ENCODE measurements around the gene NPL.
A peak's percentile ranks its signal among the peaks of the same experiment; 100 is the strongest.

NPL gene

DNA sequence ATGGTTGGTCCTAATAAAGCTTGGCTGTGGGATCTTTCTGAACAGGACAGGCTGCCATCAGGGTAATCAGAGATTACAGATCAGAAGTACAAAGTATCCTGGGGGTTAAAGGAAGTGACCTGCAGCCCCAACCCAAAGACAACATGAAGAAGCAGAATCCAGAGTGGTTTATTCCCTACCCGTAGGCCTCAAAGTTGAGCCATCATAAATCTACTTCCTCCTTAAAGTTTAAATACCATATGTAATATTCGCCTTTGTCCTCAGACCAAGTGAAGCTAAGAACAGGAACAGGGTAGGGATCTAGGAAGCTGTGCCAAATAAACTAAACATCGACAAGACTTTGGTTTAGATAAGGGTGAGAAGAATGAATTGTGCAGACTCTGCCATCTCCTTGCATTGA, 33.6 kb downstream of the NPL start:
- DNase-seq = no peak

DNA sequence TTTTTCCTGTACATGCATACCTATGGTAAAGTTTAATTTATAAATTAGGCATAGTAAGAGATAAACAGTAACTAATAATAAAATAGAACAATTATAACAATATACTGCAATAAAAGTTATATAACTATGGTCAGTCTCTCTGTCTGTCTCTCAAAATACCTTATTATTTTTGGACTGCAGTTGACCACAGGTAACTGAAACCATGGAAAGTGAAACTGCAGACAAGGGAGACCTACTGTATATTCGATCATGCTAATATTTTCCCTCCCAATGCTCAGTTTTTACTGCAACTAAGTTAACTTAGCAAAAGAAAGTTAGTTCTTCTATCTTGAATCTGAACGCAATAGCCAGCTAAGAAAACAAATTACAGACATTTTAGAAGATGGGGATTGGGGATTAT, 37.3 kb downstream of the NPL start:
- DNase-seq = no peak

DNA sequence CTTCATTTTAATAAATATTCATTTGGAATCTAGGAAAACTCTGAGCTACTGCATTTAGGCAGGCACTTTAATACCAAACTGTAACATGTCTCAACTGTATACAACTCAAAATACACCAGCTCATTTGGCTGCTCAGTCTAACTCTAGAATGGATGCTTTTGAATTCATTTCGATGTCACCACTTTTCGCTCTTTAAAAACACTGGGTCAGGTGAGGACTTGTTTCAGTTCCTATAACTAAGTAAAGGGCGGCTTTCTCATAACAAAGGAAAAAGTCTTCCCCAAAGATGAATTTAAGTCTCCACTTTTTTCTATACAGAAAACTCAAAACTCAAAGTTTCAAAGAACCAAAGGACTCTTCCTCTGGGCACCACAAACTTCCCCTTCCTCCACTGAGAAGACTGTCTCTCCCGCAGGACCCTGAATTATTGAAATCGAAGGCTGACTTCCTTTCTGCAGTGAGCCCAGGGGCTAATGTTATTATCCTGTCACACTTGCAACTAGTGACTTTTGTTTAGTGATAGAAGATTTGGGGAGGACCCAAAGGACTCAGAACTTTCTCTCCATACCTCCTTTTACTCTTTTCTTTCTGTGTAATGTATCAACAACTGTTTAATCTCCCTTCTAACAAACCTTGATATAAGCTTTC, 39.8 kb downstream of the NPL start:
- DNase-seq = no peak

DNA sequence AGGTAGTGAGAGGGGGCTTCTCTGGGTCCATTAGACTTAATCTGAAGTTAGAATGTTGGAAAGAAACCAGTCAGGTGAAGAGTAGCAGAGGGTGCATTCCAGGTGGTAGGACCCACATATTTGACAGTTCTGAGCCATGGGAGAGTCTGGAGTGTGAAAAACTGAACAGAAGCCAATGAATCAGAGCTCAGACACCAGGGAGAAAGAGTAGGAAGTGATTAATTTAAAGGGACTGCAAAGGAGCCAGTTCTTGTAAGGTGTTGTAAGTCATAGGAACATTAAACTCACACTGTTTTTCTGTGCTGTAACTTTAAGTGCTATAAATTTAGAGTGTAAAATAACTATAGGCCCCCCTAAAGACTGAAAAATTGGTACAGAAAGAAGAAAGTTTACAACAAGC, 43.7 kb downstream of the NPL start:
- DNase-seq = no peak

DNA sequence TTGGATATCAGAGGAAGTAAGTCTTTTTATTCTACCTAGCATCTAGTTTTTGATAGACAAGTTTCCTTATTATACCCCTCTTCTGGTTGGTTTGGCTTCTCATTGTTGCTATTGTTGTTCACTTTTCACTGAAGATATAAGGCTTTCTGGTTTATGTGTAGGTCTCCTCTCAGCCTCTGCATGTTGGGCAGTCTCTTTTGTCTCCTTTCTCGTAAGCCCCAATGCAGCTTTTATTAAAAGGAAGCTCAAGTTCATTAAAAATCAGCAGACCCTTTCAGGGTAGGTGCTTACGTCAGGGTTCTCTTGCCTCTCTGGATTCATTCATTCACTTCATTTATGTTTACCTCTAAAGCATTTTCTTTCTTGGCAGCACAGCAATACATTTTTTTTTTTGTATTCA, 44.8 kb downstream of the NPL start:
- no peak for DNase-seq

DNA sequence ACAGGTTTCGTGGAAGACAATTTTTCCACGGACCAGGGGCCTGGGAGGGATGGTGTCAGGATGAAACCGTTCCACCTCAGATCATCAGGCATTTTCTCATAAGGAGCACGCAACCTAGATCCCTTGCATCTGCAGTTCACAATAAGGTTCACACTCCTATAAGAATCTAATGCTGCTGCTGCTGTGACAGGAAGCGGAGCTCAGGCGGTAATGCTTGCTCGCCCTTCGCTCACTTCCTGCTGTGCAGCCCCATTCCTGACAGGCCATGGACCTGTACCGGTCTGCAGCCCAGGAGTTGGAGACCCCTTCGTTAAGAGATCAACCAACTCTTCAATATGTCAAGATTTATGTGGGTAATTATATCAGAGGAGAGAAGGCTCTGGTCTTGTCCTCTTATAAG, 46.2 kb downstream of the NPL start:
- no peak for DNase-seq

DNA sequence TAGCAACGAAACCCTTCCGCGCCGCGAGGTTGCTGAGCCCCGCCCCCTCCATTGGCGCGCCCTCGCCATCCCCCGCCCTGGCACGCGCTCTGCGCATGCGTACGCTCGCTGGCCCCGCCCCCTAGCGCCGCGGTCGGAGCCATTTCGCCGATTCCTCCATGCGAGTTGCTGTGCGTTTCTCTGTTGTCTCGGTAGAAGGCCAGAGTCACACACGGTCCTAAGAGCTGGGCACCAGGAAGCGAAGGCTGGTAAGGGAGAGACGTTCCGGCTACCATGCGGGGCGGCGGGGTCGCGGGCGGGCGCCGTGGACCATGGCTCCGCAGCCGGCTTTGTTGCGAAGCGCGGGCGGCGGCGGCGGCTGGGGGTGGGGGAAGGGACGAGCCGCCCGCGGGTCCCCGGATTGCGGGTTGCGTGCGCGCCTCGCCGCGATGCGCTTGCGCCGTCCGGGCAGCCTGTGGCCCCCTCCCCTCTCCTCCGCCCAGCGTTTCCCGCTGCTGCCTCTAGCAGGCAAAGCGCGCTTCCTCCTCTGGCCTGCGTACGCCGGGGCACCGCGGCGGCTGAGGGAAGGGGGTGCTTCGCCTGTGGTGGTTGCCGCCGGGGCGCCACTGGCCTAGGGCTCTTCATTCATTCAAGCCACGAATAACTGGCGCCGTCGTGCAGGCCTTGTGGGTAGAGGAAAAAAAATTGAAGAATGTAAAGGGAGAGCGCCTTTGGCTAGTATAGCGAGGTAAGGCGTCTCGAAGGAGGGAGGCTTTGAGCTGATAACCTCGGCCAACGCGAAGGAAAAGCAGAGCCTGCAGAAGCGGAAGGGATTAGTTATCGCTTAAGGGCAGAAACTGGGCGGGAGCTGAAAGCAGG, 49.9 kb downstream of the NPL start, which contains the start of gene DHX9:
Gene DHX9, plus strand, starts transcription at position 139 of the 858 bp plus-strand sequence. CDS start 3,220 bp downstream, outside the sequence.
- peak; percentile 95 for DNase-seq

DNA sequence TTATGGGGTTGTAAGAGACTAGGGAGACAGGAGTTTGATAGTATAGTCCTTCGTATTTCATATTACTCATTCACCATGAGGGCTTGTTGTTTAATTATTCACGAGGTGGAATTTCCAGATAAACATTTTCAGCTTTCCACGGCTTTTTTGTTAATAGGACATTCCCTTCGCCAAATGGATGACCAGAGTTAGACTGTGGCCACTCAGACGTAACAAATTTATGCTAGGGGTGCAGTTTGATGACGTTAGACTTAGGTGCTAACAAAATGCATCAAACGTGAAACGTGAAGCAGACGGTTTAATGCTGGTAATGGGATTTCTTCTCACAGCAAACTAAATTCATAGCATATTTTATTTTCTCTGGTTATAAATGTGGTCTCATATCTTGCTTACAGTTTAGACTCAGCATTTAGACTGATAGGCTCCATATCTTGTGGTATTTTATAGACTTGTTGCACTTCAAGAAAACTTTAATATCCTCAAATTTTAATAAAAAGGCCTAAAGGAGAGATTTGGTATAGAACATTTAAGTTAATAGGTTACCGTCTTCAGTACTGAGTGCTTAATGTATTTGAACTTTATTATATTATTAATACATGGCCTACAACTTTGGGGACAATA, 51.9 kb downstream of the NPL start:
- peak; percentile 32 for DNase-seq

DNA sequence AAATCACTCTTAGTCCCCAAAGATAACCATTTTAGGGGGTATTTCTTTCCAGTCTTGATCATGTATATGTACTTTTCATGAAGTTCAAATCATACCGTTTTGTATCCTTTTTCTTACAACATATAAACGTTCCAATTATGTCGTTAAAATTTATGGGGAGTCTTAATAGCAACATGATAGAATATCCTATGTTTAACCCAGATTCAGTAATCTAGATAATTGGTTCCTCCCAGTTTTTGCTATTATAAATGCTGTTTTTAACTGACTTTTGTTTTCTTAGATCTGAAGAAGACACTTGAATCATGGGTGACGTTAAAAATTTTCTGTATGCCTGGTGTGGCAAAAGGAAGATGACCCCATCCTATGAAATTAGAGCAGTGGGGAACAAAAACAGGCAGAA, 52.7 kb downstream of the NPL start:
- no peak for DNase-seq

DNA sequence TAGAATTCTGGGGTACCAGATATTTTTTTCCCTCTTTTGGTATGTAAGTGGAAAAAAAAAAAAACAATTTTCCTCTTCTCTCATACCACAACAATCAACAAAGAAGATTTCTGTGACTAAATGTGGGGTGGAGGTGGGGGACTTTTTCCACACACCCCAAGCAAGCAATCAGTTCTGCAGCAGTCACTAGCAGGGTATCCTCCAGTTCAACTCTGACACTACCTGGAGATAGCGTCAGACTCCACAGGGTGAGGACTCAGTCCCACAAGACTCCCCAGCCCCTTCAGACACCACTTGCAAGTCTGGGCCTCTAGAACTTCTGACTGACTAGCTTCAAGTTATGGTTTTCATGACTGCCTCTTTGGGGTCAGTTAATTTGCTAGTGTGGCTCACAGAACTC, 55.8 kb downstream of the NPL start:
- no peak for DNase-seq

DNA sequence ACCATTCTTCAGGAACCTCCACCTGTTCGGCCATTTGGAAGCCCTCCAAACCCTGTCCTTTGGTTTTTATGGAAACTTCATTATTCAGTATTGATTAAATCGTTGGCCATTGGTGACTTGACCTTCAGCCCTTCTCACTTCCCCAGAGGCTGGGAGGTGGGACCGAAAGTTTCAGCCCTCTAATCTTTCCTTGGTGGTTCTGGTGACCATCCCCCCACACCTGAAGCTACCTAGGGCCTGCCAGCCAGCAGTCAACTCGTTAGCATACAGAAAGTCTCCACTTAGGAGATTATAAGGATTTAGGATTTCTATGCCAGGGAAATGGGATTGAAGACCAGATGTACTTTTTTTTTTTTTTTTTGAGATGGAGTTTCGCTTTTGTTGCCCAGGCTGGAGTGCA, 56.3 kb downstream of the NPL start:
- DNase-seq = no peak

DNA sequence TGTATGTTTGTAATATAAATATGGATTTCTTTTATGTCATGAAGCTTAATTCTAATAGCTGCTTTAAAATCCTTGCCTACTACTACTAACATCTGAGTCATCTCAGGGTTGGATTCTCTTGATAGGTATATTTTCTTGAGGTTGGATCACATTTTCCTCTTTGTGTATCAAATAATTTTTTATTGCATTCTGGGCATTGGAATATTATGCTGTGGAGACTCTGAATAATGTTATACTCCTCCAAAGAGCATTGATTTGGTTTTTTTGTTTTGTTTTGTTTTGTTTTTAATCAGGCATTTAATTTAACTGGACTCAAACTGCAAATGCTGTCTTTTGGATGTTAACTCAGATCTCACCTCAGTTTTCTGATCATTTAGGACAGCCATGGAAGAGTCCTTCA, 57.5 kb downstream of the NPL start:
- no peak for DNase-seq

DNA sequence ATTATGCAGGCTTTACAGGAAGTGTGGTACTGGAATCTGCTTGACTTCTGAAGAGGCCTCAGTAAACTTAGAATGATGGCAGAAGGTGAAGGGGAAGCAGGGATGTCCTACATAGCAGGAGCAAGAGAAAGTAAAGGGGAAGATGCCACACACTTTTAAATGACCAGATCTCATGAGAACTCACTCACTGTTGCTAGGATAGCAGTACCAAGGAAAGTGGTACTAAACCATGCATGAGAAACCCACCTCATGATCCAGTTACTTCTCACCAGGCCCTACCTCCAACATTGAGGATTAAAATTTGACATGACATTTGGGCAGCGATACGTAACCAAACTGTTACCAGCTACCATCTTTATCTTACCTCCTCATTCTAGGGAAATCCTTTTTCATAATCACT, 59.2 kb downstream of the NPL start:
- DNase-seq = no peak

DNA sequence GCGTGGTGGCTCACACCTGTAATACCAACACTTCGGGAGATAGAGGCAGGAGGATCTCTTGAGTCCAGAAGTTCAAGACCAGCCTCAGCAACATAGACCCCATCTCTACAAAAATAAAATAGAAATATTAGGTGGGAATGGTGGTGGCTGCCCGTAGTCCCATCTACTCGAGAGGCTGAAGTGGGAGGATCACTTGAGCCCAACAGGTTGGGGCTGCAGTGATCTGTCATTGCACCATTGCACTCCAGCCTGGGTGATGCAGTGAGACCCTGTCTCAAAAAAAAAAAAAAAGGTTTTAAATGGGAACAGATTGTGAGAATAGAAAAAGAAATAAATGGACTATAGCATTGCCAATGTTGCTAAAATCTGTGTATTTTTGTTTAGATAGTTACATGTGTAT, 60.7 kb downstream of the NPL start:
- no peak for DNase-seq

DNA sequence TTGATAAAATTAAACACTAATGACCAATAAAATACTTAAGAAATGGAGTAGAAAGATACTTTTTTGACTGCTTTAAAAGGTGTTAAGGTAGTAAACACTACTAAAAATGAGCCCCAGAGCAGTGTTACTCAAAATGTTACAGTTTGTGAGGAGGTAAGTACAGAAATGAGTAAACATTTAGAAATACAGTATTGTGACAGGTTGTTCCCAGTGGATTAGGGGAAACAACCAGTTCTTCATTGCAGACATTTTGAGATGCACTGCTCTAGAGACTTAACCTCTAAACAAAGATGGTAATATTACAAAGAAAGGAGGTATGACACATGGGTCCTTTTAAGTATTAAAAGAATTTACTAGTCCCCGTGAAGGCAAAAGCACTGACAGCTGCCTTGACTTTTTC, 62.3 kb downstream of the NPL start:
- DNase-seq = no peak

DNA sequence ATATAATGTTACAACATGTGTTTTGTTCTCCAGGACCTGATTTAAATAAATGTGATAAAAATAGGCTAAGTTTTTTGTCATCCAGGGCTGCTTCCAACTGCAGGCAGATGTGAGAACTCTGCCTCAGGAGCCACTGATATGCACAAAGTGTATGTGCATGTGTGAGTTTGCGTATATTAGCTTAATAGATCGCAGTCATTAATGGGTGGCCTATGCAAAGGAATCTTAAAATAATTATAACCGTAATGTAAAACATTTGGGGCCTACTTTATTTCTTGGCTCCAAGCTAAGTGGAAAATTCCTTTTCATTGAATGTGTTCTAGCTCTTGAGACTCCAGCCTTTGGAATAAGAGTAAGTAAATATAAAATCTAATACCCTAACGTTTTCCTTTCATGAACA, 66.3 kb downstream of the NPL start:
- no peak for DNase-seq

DNA sequence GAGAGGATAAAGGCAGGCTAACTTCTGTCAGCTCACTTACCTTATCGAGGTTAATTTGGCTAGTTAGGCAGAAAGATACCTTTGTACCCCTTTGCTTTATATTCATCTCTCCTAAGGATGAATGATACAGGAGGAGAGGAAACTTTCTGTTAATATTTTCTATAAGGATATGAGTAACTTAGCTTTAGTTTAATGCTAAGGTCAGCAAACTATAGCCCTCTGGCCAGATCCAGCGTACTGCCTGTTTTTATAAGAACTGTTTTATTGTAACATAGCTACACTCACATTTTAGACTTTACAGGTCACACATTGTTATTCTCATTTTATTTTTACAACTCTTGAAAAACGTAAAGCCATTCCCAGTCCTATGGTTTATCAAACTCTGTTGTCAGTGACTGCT, 67.6 kb downstream of the NPL start:
- no peak for DNase-seq

DNA sequence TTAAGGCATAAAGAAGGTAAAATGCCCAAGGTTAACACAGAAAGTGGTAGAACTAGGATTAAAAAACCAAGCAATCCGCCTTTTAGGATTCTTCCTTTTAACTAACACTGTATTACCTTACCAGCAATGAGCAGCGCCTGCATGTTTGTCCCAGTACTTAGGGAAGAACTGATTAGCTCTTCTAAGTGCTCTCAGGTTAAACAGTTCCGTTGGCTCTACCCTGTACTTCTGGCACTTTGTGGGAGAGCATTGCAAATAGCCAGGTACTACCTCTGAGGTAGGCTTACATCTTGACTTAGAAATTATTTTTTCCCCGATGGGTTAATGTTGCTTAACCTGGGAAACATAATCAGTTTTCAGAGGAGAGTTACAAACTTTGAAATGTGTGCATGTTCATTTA, 71.1 kb downstream of the NPL start:
- DNase-seq = no peak

DNA sequence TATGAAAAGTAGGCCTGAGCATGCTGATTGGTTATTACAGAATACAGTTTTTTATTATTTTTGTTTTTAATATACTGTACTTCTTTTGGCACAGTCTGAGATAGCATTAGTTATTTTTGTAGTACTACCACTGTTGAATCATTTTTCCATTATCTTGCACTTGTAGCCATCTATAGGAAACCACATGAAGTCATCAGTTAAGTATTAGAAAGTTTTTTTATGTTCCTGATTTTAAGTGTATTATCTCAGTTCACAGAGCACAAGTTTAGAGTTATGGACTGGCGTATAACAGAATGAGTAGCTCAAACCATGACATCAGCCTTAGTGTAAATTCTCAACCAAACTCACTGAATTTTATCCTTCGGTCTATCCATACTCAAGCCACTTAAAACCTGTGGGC, 72.4 kb downstream of the NPL start:
- DNase-seq = no peak

DNA sequence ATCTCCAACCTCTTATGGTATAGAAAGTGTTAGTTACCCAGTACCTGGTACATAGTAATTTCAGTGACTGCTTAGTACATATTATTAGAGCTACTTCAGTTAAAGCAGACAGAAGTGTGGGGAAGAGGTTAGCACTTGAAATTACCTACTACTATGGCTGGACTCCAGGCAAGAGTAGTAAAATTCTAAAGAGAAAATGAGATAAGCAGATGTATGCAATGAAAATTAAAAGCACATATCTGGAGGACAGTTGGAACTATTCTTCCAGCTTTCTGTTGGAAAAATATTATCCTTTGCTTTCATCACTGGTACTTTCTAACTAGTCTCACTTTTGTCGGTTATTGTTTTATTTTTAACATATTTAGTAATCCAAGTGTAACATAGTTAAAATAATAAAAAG, 73.3 kb downstream of the NPL start:
- no peak for DNase-seq

DNA sequence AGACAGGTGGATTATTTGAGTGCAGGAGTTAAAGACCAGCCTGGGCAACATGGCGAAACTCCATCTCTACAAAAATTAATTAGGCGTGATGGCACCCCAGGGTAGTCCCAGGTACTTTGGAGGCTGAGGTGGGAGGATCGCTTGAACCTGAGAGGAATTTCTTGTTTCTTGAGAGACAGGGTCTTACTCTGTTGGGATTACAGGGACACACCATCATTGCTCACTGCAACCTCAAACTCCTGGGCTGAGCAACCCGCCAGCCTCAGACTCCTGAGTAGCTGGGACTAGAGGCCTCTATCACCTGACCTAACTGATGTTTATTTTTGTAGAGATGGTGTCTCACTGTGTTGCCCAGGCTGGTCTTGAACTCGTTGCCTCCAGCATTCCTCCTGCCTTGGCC, 74.4 kb downstream of the NPL start:
- no peak for DNase-seq

DNA sequence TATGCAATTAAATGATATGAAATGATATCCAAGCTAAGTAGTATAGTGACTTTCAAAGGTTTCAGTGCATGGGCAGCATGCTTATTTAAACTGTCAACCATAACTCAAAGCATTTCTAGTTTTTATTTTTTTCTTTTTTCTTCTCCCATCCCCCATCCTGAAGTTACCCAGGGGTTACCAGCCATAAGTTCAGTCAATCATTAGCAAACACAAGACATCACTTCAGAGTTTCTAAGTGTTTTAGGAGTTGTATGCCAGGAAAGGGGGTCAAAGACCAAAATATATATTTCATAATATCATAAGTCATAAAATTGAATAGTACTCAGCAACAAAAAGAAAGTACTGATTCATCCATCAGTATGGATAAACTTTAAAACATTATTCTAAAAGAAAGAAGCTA, 78.3 kb downstream of the NPL start:
- DNase-seq = no peak

DNA sequence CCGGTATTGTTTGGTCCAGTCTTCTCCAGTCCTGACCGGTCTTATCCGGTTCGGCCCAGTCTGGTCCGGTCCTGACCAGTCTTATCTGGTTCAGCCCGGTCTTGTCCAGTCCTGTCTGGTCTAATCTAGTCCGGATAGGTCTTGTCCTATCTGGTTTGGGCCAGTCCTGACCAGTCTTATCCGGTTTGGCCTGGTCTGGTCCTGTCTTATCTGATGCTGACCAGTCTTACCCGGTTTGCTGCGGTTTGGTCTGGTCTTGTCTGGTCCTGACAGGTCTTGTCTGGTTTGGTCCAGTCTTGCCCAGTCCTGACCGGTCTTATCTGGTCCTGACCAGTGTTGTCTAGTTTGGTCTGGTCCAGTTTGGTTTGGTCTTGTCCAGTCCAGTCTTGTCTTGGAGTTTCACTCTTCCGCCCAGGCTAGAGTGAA, 79.7 kb downstream of the NPL start:
- DNase-seq = no peak

DNA sequence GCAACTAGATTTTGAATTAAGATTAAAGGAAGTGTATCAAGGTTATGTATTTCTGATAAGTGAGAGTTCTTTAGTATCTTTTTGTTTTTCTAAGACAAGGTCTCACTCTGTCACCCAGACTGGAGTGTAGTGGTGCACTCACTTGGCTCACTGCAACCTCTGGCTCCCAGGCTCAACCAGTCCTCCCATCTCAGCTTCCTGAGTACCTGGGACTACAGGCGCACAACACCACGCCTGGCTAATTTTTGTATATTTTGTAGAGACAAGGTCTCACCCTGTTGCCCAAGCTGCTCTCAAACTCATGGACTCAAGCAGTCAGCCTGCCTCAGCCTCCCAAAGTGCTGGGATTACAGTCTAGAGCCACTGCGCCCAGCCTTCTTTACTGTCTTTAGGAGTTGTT, 83.3 kb downstream of the NPL start:
- DNase-seq = no peak
